ENCODE measurements around the gene HOXA5.
A peak's percentile ranks its signal among the peaks of the same experiment; 100 is the strongest.

HOXA5 gene

GRCh38 chr7:27102581-27103442 lies 40.7 kb downstream of the HOXA5 start, which contains the start of gene HOXA2:
Gene HOXA2 (minus strand): TSS chr7:27102683. CDS start chr7:27102500, 183 bp downstream.
- no peaks in the 10 kb centered on the region for H3K27me3 ChIP-seq (ENCODE audit: control insufficient read depth, insufficient read depth, low read length)
- peak within 1 kb of the TSS; percentile 86 for H3K4me2 ChIP-seq (ENCODE audit: low read length)
- TF ChIP-seq, protein P1, sequence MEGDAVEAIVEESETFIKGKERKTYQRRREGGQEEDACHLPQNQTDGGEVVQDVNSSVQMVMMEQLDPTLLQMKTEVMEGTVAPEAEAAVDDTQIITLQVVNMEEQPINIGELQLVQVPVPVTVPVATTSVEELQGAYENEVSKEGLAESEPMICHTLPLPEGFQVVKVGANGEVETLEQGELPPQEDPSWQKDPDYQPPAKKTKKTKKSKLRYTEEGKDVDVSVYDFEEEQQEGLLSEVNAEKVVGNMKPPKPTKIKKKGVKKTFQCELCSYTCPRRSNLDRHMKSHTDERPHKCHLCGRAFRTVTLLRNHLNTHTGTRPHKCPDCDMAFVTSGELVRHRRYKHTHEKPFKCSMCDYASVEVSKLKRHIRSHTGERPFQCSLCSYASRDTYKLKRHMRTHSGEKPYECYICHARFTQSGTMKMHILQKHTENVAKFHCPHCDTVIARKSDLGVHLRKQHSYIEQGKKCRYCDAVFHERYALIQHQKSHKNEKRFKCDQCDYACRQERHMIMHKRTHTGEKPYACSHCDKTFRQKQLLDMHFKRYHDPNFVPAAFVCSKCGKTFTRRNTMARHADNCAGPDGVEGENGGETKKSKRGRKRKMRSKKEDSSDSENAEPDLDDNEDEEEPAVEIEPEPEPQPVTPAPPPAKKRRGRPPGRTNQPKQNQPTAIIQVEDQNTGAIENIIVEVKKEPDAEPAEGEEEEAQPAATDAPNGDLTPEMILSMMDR (IDR thresholded peaks at IDR 0.05): no peak
- H3K9ac ChIP-seq: no peak within 1 kb of the TSS
- peak within 1 kb of the TSS; percentile 53 for H3K27ac ChIP-seq
- H3K4me3 ChIP-seq (ENCODE audit: low read depth, low read length): peak within 1 kb of the TSS; percentile 97
- H3K36me3 ChIP-seq (ENCODE audit: control insufficient read depth, insufficient read depth, low read length): no peaks in the 10 kb centered on the region
- H2AFZ ChIP-seq: no peak within 1 kb of the TSS
- no peaks in the 10 kb centered on the region for H3K9me3 ChIP-seq (ENCODE audit: control insufficient read depth, low read length)
- no peaks in the 10 kb centered on the region for H3K79me2 ChIP-seq
- H3K4me1 ChIP-seq: no peaks in the 10 kb centered on the region

- H3K27ac ChIP-seq: peak overlapping the region; percentile 53
- TF ChIP-seq, protein P1 (IDR thresholded peaks at IDR 0.05): no peak
- H3K9me3 ChIP-seq (ENCODE audit: control insufficient read depth, low read length): no peaks in the 10 kb centered on the region
- H3K4me3 ChIP-seq (ENCODE audit: low read depth, low read length): peak overlapping the region; percentile 97
- no peak overlapping the region for H2AFZ ChIP-seq
- H3K36me3 ChIP-seq (ENCODE audit: control insufficient read depth, insufficient read depth, low read length): no peaks in the 10 kb centered on the region
- no peaks in the 10 kb centered on the region for H3K27me3 ChIP-seq (ENCODE audit: control insufficient read depth, insufficient read depth, low read length)
- H3K4me1 ChIP-seq: no peaks in the 10 kb centered on the region
- no peak overlapping the region for H3K9ac ChIP-seq
- peak overlapping the region; percentile 86 for H3K4me2 ChIP-seq (ENCODE audit: low read length)
- H3K79me2 ChIP-seq: no peaks in the 10 kb centered on the region
Measured at GRCh38 chr7:27101957-27102580, 41.4 kb downstream of the HOXA5 start.

GRCh38 chr7:27101171-27101956 lies 42.1 kb downstream of the HOXA5 start:
- Histone ChIP-seq H3K27ac (peak overlapping the region; percentile 36), H3K36me3 (ENCODE audit: control insufficient read depth, insufficient read depth, low read length) (no peaks in the 10 kb centered on the region), H2AFZ (peak overlapping the region; percentile 22), H3K4me2 (ENCODE audit: low read length) (peak overlapping the region; percentile 86), H3K79me2 (no peaks in the 10 kb centered on the region), H3K9ac (no peak overlapping the region), H3K4me3 (ENCODE audit: low read depth, low read length) (peak overlapping the region; percentile 97), H3K9me3 (ENCODE audit: control insufficient read depth, low read length) (no peaks in the 10 kb centered on the region), H3K27me3 (ENCODE audit: control insufficient read depth, insufficient read depth, low read length) (no peaks in the 10 kb centered on the region), H3K4me1 (no peaks in the 10 kb centered on the region)
- TF ChIP-seq, protein P1 (IDR thresholded peaks at IDR 0.05): no peak

- peak overlapping the region; percentile 36 for H3K27ac ChIP-seq
- no peaks in the 10 kb centered on the region for H3K27me3 ChIP-seq (ENCODE audit: control insufficient read depth, insufficient read depth, low read length)
- no peak overlapping the region for H2AFZ ChIP-seq
- H3K9ac ChIP-seq: no peak overlapping the region
- TF ChIP-seq, protein P1 (IDR thresholded peaks at IDR 0.05): no peak
- no peaks in the 10 kb centered on the region for H3K9me3 ChIP-seq (ENCODE audit: control insufficient read depth, low read length)
- peak overlapping the region; percentile 97 for H3K4me3 ChIP-seq (ENCODE audit: low read depth, low read length)
- H3K4me1 ChIP-seq: no peaks in the 10 kb centered on the region
- H3K36me3 ChIP-seq (ENCODE audit: control insufficient read depth, insufficient read depth, low read length): no peaks in the 10 kb centered on the region
- no peaks in the 10 kb centered on the region for H3K79me2 ChIP-seq
- peak overlapping the region; percentile 86 for H3K4me2 ChIP-seq (ENCODE audit: low read length)
Measured at GRCh38 chr7:27100694-27101170, 42.7 kb downstream of the HOXA5 start.

Data from parathyroid adenoma (tissue), 2 donors.